HL-60 (cell line): Measurements from ENCODE around the gene TNRC6A.

ENCODE experiments used
- GABPA ChIP-seq: IDR thresholded peaks from 2 replicates; pipeline ENCODE4 v1.6.1; 2012; ENCODE audit warnings: low read depth
- POLR2AphosphoS5 ChIP-seq: IDR thresholded peaks from 2 replicates; pipeline ENCODE4 v1.6.1; 2012; ENCODE audit warnings: low read depth
- TF ChIP-seq, protein P1 (sequence below): IDR thresholded peaks from one replicate; pipeline ENCODE4 v1.5.1; 2011; ENCODE audit warnings: low read length, control low read depth, inconsistent platforms; ENCODE audit not compliant: insufficient read depth

DNA sequence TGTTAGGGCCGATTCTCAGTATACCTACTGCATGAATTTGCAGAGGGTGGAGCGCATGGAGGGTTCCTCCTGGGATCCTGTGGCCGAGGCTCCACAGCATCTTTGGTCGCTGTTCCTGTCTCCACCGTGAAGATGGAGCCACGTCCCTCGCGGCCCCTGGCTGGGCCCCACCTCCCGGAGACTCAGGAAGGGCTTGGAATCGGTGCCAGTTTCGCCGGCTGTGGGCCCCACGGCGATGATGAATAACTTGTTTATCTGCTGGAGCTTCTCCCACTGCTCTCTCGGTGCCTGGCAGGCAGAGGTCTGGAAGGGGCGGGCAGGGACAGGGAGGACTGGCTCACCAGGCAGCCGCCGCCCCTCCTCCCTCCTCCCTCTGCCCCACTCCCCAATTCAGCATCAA, 124.4 kb downstream of the TNRC6A start:
- TF ChIP-seq, protein P1, sequence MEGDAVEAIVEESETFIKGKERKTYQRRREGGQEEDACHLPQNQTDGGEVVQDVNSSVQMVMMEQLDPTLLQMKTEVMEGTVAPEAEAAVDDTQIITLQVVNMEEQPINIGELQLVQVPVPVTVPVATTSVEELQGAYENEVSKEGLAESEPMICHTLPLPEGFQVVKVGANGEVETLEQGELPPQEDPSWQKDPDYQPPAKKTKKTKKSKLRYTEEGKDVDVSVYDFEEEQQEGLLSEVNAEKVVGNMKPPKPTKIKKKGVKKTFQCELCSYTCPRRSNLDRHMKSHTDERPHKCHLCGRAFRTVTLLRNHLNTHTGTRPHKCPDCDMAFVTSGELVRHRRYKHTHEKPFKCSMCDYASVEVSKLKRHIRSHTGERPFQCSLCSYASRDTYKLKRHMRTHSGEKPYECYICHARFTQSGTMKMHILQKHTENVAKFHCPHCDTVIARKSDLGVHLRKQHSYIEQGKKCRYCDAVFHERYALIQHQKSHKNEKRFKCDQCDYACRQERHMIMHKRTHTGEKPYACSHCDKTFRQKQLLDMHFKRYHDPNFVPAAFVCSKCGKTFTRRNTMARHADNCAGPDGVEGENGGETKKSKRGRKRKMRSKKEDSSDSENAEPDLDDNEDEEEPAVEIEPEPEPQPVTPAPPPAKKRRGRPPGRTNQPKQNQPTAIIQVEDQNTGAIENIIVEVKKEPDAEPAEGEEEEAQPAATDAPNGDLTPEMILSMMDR: no peak
- no peak for TF ChIP-seq POLR2AphosphoS5
- no peak for TF ChIP-seq GABPA
